Superior temporal gyrus (tissue), 1 donor: ENCODE data around the gene RORB.

Source experiments
- DNase-seq: peaks from one replicate; pipeline ENCODE4 v3.0.0-alpha.2; 2016; ENCODE audit errors: extremely low spot score

RORB gene

DNA sequence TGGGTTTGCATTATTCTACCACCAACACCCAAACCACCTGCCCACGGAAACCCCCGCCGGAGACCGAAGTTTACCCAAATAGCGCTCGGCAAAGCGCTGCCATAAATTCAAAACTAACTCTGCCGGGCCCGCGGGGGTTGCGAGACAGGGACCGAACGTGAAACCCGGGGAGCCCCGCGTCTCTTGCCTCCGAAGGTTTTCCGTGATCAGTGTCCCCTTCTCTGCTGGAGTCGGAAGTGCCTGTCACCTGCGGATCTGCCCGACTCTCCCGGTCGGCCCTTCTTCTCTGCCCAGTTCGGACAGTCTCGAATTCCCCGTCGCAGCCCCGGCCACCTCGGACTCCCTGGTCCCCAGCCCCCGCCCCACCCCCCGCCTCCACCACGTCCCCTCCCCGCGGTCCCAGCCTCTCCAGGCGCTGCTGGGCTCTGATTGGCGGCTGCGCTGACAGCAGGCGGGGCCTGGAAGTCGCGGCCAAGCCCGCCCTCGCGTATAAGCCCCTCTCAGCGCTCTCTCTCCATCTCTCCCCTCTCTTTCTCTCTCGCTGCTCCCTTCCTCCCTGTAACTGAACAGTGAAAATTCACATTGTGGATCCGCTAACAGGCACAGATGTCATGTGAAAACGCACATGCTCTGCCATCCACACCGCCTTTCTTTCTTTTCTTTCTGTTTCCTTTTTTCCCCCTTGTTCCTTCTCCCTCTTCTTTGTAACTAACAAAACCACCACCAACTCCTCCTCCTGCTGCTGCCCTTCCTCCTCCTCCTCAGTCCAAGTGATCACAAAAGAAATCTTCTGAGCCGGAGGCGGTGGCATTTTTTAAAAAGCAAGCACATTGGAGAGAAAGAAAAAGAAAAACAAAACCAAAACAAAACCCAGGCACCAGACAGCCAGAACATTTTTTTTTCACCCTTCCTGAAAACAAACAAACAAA lies at the start of gene RORB:
TSS of gene RORB (plus strand) at position 517 of the 929 bp plus-strand sequence. CDS start 642 bp downstream, outside the sequence.
- peak; percentile 89 for DNase-seq

DNA sequence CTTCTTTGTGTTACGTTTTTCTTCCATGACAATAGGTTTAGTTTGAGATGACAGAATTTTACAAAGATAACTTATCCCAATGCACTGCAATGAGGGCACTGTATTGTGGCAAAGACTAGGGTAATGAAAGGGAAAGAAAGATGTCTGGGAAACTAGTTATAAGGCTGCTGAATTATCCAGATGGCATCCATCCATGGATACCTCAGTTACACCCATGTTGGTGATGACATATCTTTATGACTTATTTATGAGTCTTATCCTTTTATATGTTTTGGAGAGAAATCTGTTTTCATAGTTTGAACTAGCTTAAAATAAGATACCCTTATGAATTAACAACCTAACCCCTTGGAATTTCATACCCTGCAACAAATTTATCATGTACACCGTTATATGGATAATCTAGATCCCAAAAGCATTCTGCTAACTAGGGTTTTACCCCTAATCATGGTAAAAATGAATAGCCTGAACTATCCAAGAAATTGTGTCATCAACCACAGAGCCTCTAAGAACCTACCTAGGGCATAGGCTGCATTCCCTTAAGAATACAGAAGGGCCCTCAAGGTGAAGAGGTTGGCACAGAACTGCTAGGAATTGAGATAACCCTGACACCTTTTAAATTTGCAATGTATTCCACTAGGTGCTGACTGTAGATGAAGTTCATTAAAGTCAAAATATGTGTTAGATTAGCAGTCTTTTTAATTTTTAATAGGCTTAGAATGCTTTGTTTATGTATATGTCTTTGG lies 49.5 kb upstream of the RORB start:
- no peak for DNase-seq

DNA sequence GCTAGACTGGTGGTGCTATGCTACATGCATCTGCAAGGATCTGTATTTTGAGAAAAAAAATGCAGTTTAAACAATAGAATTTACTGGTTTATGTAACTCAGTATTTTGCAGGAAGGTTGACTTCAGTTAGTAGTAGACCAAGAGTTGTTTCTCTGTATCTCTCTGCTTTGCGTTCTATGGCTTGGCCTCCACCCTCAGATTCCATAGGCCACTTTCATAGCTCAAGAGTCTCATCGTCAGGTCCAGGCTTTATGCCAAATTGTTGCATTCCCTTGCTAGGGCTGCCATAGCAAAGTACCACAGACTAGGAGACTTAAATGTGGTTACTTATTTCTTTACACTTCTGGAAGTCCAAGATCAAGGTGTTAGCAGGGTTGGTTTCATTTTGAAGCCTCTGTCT lies 48.1 kb upstream of the RORB start:
- no peak for DNase-seq

DNA sequence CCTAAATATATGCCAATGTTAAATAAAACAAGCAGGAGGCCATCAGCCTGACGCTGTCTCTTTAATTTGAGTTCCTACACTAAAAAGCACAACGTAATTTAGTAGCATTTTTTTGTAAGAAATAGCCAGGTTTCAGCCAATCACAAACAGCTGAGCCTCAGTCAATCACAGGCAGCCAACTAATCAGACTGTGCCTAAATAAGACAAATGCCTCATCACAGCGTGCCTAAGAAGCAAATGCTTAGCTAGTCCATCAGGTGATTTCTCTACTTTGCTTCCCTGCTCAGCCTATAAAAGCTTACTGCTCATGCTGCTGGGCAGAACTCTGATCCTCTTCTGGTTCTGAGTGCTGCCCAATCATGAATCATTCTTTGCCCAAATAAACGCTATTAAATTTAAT lies 38.3 kb upstream of the RORB start:
- no peak for DNase-seq

DNA sequence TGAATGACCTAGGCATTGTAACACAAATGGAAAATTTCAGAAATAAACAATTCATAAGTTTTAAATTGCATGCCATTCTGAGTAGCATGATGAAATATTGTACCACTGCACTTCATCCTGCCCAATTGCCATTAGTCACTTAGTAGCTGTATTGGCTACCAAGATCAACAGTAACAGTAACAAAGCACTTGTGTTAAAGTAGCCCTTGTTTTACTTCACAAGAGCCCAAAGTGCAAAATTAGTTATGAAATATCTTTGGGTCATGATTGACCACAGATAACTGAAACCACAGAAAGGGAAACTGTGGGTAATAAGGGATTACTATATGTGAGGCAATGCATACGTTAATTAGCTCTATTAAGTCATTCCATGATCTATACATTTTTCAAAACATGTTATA lies 33.3 kb upstream of the RORB start:
- no peak for DNase-seq

DNA sequence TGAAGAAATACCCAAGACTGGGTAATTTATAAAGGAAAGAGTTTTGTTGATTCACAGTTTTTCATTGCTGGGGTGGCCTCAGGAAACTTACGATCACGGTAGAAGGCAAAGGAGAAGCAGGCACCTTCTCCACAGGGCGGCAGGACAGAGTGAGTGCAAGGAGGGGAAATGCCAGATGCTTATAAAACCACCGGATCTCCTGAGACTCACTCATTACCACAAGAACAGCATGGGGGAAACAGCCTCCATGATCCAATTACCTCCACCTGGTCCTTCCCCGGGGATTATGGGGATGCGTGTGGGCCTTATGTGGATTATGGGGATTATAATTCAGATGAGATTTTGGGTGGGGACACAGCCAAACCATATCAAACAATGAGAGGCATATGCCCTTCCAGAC lies 18.5 kb upstream of the RORB start:
- no peak for DNase-seq

DNA sequence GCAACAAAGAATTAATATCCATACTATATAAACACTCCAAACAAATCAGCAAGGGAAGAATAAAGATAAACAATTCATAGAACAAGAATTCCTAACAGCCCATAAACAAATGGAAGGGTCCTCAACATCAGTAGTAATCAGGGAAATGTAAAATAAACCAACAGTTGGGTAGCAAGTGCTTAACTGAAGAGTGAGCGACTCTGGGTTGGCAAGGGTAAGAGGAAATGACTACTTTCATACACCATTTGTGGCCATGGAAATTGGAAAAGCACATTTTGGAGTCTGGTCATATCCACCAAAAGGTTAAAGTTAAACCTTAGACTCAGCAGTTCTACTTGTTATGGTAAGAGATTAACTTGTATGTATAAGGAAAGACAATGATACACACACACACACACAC lies 17.4 kb upstream of the RORB start:
- DNase-seq, result no peak

DNA sequence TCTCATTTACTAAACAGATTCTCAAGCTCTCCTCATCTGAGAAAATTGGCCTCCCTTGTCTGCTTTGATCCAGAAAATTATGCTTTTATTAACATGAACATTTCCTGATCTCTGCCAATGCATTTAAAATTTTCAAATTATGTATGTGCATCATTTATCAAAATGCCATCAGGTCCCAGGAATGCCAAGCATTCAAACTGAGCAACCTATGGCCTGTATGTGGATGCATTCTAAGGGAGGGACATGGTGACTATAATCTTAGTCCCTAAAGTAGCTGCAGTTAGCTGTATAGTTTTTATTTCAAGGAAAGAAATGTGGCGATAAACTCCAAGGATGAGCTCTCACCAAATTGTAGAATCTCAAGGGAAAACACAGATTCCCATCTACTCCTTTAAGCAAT lies 9.7 kb upstream of the RORB start:
- DNase-seq, result no peak

DNA sequence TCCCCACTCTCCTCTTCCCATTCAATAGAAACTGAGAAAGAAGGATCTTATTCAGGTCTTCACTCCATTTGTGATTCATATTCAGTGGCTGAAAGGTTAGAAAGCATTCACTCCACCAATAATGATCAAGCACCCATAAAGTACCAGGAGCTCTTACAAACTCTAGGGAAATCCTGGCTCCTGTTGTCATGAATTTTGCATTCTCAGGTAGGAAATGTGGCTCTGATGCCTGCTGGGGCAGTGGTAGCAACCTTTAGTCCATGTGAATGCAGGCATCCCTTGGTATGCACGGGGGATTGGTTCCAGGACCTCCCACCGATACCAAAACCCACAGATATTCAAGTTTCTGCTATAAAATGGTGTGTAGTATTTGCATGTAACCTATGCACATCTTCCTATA lies 3.6 kb upstream of the RORB start:
- DNase-seq, result no peak

DNA sequence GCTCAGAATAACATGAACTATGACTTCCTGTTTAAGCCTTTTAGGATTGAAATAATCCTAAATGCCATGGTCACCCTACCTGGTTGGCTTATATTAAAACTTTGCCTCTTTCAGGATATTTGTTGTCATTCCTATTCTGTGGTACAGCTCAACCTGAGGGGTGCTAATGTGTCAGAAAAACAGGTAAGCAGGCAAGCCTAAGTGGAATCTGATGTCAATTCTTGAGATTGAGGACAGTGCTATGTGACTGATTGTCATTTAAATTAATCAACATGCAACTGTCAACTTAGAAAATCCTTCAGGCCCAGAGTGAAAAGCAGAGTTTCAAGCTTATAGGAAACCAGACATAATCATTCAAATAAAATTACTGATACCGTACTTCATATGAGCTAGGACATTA lies 2.6 kb upstream of the RORB start:
- no peak for DNase-seq

DNA sequence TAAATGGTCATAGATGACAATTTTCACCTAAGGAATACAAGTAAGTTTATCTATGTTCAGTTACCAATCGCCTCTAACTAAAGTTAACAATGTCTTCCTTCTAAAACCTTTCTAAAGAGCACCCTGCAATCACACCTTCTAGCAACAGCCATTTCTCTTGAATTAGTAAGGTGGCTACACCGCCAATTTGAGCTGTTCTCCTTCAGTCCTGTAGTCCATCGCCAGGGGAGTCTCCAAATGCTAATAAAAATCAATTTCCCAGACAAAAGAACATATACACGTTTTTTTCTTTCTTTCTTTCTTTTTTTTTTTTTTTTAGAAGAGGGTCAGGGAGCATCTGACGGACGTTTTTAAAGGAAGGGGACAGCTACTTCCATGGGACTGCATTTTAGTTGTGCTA lies 729 bp upstream of the RORB start:
- DNase-seq, result no peak

DNA sequence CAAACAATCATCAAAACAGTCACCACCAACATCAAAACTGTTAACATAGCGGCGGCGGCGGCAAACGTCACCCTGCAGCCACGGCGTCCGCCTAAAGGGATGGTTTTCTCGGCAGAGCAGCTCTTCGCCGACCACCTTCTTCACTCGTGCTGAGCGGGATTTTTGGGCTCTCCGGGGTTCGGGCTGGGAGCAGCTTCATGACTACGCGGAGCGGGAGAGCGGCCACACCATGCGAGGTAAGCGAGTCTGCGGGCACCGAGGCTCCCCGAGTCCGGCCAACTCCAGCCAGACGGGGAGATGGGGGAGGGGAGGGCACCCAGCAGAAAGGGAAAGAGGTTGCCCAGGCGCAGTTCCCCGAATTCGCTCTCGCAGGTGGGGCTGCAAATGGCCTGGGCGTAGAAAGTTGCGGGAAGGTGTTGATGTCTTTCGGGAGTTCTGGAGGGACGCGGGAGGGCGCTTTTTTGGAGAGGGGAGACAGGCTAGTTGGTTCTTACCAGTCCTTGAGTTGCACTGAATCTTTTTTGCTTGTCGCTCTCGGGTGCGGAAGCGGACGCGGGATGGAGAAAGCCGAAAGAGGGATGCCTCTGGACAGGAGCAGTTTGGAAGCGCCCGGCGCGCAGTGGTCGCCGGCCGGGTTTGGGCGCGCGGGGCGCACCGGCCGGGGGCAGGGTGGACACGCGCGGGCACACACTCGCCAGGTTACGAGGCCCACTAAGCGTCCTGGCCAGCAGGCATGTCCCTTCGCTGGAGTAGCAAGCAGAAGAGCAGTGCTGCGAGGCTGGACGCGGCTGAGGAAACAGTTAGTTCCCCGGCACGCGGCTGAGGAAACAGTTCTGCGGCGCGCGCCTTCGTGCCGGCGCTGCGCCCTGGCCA lies 849 bp downstream of the RORB start:
- DNase-seq, result no peak

DNA sequence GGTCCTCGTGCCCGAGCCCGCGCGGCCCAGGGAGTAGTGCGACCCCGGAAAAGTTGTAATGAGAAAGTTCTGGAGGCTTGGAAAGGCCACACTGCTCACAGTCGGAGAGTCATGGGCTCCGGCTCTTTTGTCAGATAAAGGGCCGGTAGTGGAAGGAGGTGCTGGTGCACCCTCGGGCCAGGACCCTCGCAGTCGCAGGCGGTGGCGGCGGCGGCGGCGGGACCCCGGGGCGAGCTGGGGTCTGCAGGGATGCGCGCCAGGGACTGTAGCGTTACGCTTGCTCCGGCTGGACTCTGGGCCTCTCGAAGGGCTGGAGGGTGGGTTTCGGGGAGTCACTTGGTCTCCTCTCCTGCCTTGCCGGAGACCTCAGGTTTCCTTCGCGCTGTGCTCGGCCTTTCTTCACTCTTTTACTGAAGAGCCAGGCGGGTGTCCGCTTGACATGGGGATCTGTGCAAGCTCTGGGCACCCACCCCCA lies 1.5 kb downstream of the RORB start:
- no peak for DNase-seq

DNA sequence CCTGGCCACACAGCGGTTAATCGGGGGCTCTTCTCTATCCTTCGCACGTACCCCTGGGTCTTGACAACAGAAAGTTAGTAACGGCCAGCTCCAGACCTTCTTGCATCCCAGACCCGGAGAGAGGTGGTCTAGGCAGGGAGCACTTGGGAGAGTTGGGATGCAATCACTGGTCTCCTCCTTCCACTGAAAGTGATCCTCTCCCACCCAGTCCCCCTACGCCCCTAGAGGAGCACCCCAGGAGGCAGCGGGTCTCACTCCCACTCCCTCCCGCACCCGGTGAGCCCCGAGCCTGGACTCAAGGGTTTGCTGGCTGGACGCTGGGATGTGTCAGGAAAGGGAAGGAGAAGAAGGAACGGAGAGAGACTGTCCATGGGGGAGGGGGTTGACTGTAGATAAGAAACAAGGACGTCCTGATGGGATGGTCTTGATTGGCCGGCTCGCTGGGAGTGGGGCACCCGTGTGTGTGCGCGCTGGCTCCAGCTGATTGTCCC lies 2.0 kb downstream of the RORB start:
- no peak for DNase-seq

DNA sequence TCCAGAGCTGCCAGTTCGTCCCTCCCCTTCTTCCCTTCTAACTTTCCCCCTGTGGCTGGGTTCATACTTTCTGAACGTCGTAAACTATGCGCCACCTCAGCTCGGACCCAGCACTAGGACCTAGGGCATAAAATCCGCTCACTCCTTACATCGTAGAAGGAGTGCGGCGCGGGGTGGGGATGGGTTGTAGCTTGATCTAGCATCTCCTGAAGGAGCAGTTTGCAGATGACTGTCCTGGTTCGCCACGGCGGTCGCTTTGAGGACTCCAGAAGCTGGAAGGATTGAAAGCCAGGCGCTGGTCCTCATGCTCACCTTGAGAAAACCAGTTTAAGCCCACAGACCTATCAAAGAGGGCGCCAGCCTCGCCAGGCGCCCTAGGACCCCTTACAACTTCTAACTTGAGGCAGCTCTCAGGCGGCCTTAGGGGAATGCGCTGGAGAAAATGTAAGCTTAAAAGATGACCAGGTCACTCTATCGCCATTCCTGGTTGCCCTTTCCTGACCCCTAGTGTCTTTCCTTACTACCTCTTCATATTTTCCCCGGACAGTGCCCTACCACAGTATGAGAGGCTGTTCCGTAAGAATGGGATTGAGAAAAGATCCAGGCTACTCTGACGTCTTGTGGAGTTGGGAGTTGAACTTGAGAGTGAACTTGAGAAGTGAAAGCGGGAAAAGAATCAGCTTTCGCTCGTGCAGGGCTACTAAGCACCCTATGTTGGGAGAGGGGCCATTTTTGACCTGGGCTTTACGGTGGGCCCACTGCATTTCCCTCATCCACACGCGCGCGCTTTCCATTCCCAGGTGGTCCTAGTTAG lies 2.8 kb downstream of the RORB start:
- DNase-seq, result no peak

DNA sequence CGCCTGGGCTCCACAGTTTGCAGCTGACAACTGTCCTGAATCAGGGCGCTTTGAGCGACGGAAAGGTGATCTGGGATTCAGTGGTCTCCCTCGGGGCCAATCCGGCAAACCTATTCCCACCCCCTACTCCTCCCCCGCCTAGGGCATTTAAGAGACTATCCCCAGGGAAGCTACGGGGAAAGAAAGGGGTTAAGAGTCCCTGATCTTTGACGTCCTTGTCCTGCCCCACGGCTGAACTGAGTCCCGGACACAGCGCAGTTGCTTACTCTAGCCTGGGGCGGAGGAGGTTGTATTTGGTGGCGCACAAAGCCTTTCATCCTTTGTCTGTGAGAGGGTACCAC lies 3.4 kb downstream of the RORB start:
- DNase-seq, result no peak

DNA sequence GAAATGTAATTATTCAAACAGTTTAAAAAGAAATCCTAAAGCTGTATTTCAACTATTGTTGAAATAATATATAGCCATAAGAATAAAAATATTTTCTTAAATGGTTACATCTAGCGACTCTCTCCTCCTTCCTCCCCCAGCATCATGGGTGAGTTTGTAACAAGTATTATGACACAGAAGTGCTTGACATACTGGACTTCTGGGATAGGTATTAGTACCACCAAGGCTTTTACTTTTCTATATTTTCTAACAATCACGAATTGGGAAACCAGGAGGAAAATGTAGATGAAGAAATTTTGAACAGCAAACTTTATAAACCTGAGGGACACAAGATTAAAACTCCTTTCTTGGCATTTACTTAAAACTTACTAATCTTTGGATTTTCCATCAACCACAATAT lies 4.4 kb downstream of the RORB start:
- DNase-seq, result no peak

DNA sequence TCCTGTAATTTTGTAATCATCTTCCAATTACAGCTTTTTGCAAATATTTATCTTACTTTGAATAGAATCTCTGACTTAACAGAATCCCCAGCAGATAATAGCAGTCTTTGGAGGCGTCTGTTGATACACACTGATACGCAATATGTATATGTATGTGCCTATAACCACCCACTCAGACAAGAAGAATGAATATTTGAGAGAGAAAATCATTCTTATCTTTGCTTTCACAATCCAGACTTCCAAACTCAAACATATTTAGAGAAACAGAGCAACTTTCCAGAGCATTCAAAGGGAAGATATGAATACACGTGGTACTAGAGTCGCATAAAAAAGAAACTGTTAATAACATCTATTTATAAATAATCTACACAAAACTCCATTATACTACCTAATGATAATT lies 6.1 kb downstream of the RORB start:
- no peak for DNase-seq

DNA sequence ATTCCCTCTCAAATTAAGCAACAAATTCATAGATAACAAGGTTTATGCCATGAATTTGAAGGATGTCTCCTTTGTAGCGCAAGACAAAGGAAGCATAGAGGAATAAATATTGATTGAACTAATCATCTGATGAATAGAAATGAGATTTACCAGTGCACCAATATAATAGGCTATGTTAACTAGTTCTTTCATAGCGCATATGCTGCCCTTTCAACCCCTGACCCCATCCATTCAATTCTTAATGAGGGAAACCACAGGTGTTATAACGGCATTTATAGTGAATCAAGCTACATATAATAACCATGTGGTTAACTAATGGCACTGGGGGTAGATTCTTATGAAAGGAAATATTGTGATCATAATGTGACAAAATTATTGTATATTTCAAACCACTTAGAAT lies 6.5 kb downstream of the RORB start:
- no peak for DNase-seq

DNA sequence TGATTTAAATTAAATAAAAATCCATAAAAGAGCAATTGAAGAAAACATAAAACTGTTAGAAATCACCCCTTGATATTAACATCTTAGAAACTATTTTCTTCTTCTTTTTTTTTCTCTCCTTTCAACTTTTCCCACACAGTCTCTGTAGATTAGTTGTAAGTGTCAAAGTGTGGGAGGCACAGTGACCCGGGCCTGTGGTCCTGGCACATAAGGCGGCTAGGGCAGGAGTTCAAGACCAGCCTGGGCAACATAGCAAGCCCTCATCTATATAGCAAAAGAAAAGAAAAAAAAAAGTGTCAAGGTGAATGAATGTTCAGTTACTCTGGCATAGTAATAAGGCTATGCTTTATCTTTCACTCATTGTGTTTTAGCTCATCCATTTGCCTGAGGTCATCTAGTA lies 14.2 kb downstream of the RORB start:
- DNase-seq, result no peak

DNA sequence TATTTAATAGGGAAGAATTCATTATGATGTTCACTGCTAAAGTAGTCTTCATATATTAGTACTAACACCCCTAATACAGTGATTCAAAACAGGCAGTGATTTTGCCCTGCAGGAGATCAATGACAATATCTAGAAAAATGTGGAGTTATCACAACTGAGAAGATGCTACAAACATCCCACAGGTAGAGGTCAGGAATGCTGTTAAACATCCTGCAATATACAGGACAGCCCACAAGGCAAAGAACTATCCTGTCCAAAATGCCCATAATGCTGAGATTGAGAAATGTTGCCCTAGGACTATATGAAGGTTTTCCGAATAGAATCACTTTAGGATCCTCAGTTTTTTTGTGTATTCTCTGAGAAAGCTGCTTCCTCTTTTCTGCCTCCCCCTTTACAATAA lies 15.3 kb downstream of the RORB start:
- no peak for DNase-seq
